Measurements from ENCODE around the gene SFT2D3. TPM values are rescaled to one million over a fixed set of nuclear protein-coding genes. Genes with fewer than 3 reads are reported as not detected.

SFT2D3 gene
- total and polyA plus RNA-seq, 4 donors: 3.3 to 4.9 (median 4.0) TPM

- WGBS, 2 donors: 94 to 96% methylated on average over 6 of the region's 6 CpGs
- Histone ChIP-seq H3K27me3 (ENCODE audit: control insufficient read depth in 1 of 2, insufficient read depth in 2 of 2, low read length in 1 of 2) (no peaks in the 10 kb centered on the region), H3K36me3 (ENCODE audit: control insufficient read depth in 1 of 2, insufficient read depth in 2 of 2, low read length in 1 of 2) (no peaks in the 10 kb centered on the region), H3K4me1 (ENCODE audit: control insufficient read depth in 1 of 2, insufficient read depth in 2 of 2, low read length in 2 of 2) (no peaks in the 10 kb centered on the region), H3K4me3 (ENCODE audit: low read length in 2 of 2) (no peak overlapping the region), H3K9me3 (ENCODE audit: control insufficient read depth, low read length) (no peaks in the 10 kb centered on the region), H3K27ac (ENCODE audit: low read depth in 1 of 2, low read length in 2 of 2) (no peak overlapping the region)
- no peak for DNase-seq
- no peak for ATAC-seq (ENCODE audit: low FRiP score)
- intact Hi-C loops (cut with DNase I): no loop called here
These were observed 22.3 kb upstream of the SFT2D3 start for GRCh38 chr2:127678991-127679390.

- Histone ChIP-seq H3K4me3 (ENCODE audit: low read length in 2 of 2) (no peak overlapping the region), H3K36me3 (ENCODE audit: control insufficient read depth in 1 of 2, insufficient read depth in 2 of 2, low read length in 1 of 2) (no peaks in the 10 kb centered on the region), H3K4me1 (ENCODE audit: control insufficient read depth in 1 of 2, insufficient read depth in 2 of 2, low read length in 2 of 2) (no peaks in the 10 kb centered on the region), H3K27ac (ENCODE audit: low read depth in 1 of 2, low read length in 2 of 2) (no peak overlapping the region), H3K9me3 (ENCODE audit: control insufficient read depth, low read length) (no peaks in the 10 kb centered on the region), H3K27me3 (ENCODE audit: control insufficient read depth in 1 of 2, insufficient read depth in 2 of 2, low read length in 1 of 2) (no peaks in the 10 kb centered on the region)
- ATAC-seq (ENCODE audit: low FRiP score): no peak
- no peak for DNase-seq
- 95% methylated on average over 15 of the region's 15 CpGs for WGBS, 2 donors
- intact Hi-C loops (cut with DNase I): no loop called here
These were observed 21.5 kb upstream of the SFT2D3 start for GRCh38 chr2:127679680-127680361.

- Histone ChIP-seq H3K9me3 (ENCODE audit: control insufficient read depth, low read length) (no peaks in the 10 kb centered on the region), H3K36me3 (ENCODE audit: control insufficient read depth in 1 of 2, insufficient read depth in 2 of 2, low read length in 1 of 2) (no peaks in the 10 kb centered on the region), H3K4me1 (ENCODE audit: control insufficient read depth in 1 of 2, insufficient read depth in 2 of 2, low read length in 2 of 2) (no peaks in the 10 kb centered on the region), H3K27ac (ENCODE audit: low read depth in 1 of 2, low read length in 2 of 2) (no peak overlapping the region), H3K4me3 (ENCODE audit: low read length in 2 of 2) (no peak overlapping the region), H3K27me3 (ENCODE audit: control insufficient read depth in 1 of 2, insufficient read depth in 2 of 2, low read length in 1 of 2) (no peaks in the 10 kb centered on the region)
- no peak for DNase-seq
- WGBS, 2 donors: 80% methylated on average over 19 of the region's 19 CpGs
- no peak for ATAC-seq (ENCODE audit: low FRiP score)
- intact Hi-C loops (cut with DNase I): no loop called here
These were observed 20.5 kb upstream of the SFT2D3 start for GRCh38 chr2:127680706-127681287.

- ATAC-seq (ENCODE audit: low FRiP score) (peak; percentile 50), DNase-seq (peak in 1 of 2 donors; percentile 84)
- H3K27ac ChIP-seq (ENCODE audit: low read depth in 1 of 2, low read length in 2 of 2): no peak overlapping the region
- no peaks in the 10 kb centered on the region for H3K4me1 ChIP-seq (ENCODE audit: control insufficient read depth in 1 of 2, insufficient read depth in 2 of 2, low read length in 2 of 2)
- intact Hi-C loops (cut with DNase I): no loop called here
- 3 to 6% methylated on average over 23 to 25 of the region's 25 CpGs for WGBS, 2 donors
- H3K27me3 ChIP-seq (ENCODE audit: control insufficient read depth in 1 of 2, insufficient read depth in 2 of 2, low read length in 1 of 2): no peaks in the 10 kb centered on the region
- H3K4me3 ChIP-seq (ENCODE audit: low read length in 2 of 2): no peak overlapping the region
- no peaks in the 10 kb centered on the region for H3K36me3 ChIP-seq (ENCODE audit: control insufficient read depth in 1 of 2, insufficient read depth in 2 of 2, low read length in 1 of 2)
- no peaks in the 10 kb centered on the region for H3K9me3 ChIP-seq (ENCODE audit: control insufficient read depth, low read length)
These were observed 20.0 kb upstream of the SFT2D3 start for GRCh38 chr2:127681288-127681804.

- no peak overlapping the region for H3K27ac ChIP-seq (ENCODE audit: low read depth in 1 of 2, low read length in 2 of 2)
- no peak overlapping the region for H3K4me3 ChIP-seq (ENCODE audit: low read length in 2 of 2)
- intact Hi-C loops (cut with DNase I): no loop called here
- no peaks in the 10 kb centered on the region for H3K36me3 ChIP-seq (ENCODE audit: control insufficient read depth in 1 of 2, insufficient read depth in 2 of 2, low read length in 1 of 2)
- ATAC-seq (ENCODE audit: low FRiP score): no peak
- WGBS, 2 donors: 84 to 90% methylated on average over 6 of the region's 6 CpGs
- no peaks in the 10 kb centered on the region for H3K9me3 ChIP-seq (ENCODE audit: control insufficient read depth, low read length)
- no peaks in the 10 kb centered on the region for H3K27me3 ChIP-seq (ENCODE audit: control insufficient read depth in 1 of 2, insufficient read depth in 2 of 2, low read length in 1 of 2)
- no peaks in the 10 kb centered on the region for H3K4me1 ChIP-seq (ENCODE audit: control insufficient read depth in 1 of 2, insufficient read depth in 2 of 2, low read length in 2 of 2)
- no peak for DNase-seq
These were observed 19.1 kb upstream of the SFT2D3 start for GRCh38 chr2:127681976-127682857.

GRCh38 chr2:127683056-127683455 is 18.2 kb upstream of the SFT2D3 start:
- Histone ChIP-seq H3K4me1 (ENCODE audit: control insufficient read depth in 1 of 2, insufficient read depth in 2 of 2, low read length in 2 of 2) (no peaks in the 10 kb centered on the region), H3K36me3 (ENCODE audit: control insufficient read depth in 1 of 2, insufficient read depth in 2 of 2, low read length in 1 of 2) (no peaks in the 10 kb centered on the region), H3K27me3 (ENCODE audit: control insufficient read depth in 1 of 2, insufficient read depth in 2 of 2, low read length in 1 of 2) (no peaks in the 10 kb centered on the region), H3K4me3 (ENCODE audit: low read length in 2 of 2) (no peak overlapping the region), H3K27ac (ENCODE audit: low read depth in 1 of 2, low read length in 2 of 2) (no peak overlapping the region), H3K9me3 (ENCODE audit: control insufficient read depth, low read length) (no peaks in the 10 kb centered on the region)
- intact Hi-C loops (cut with DNase I): no loop called here
- ATAC-seq (ENCODE audit: low FRiP score) (no peak), DNase-seq (no peak)

GRCh38 chr2:127683757-127684156 is 17.5 kb upstream of the SFT2D3 start:
- no peak overlapping the region for H3K4me3 ChIP-seq (ENCODE audit: low read length in 2 of 2)
- H3K36me3 ChIP-seq (ENCODE audit: control insufficient read depth in 1 of 2, insufficient read depth in 2 of 2, low read length in 1 of 2): no peaks in the 10 kb centered on the region
- intact Hi-C loops (cut with DNase I): no loop called here
- DNase-seq (no peak), ATAC-seq (ENCODE audit: low FRiP score) (no peak)
- no peaks in the 10 kb centered on the region for H3K27me3 ChIP-seq (ENCODE audit: control insufficient read depth in 1 of 2, insufficient read depth in 2 of 2, low read length in 1 of 2)
- H3K4me1 ChIP-seq (ENCODE audit: control insufficient read depth in 1 of 2, insufficient read depth in 2 of 2, low read length in 2 of 2): no peaks in the 10 kb centered on the region
- no peaks in the 10 kb centered on the region for H3K9me3 ChIP-seq (ENCODE audit: control insufficient read depth, low read length)
- WGBS, 2 donors: 10 to 15% methylated on average over 15 of the region's 15 CpGs
- H3K27ac ChIP-seq (ENCODE audit: low read depth in 1 of 2, low read length in 2 of 2): no peak overlapping the region

- no peaks in the 10 kb centered on the region for H3K4me1 ChIP-seq (ENCODE audit: control insufficient read depth in 1 of 2, insufficient read depth in 2 of 2, low read length in 2 of 2)
- intact Hi-C loops (cut with DNase I): no loop called here
- no peak overlapping the region for H3K4me3 ChIP-seq (ENCODE audit: low read length in 2 of 2)
- no peak overlapping the region for H3K27ac ChIP-seq (ENCODE audit: low read depth in 1 of 2, low read length in 2 of 2)
- ATAC-seq (ENCODE audit: low FRiP score): peak; percentile 13
- H3K9me3 ChIP-seq (ENCODE audit: control insufficient read depth, low read length): no peaks in the 10 kb centered on the region
- H3K27me3 ChIP-seq (ENCODE audit: control insufficient read depth in 1 of 2, insufficient read depth in 2 of 2, low read length in 1 of 2): no peaks in the 10 kb centered on the region
- 91% methylated on average over 8 of the region's 8 CpGs for WGBS, 2 donors
- no peak for DNase-seq
- no peaks in the 10 kb centered on the region for H3K36me3 ChIP-seq (ENCODE audit: control insufficient read depth in 1 of 2, insufficient read depth in 2 of 2, low read length in 1 of 2)
These were observed 15.8 kb upstream of the SFT2D3 start for GRCh38 chr2:127685410-127686080.
